Measurements from ENCODE around the gene PVR. TPM values are rescaled to one million over a fixed set of nuclear protein-coding genes. Genes with fewer than 3 reads are reported as not detected.

Gene PVR
- total RNA-seq, 1 experiment from 2014 or later: 47.7 TPM

DNA sequence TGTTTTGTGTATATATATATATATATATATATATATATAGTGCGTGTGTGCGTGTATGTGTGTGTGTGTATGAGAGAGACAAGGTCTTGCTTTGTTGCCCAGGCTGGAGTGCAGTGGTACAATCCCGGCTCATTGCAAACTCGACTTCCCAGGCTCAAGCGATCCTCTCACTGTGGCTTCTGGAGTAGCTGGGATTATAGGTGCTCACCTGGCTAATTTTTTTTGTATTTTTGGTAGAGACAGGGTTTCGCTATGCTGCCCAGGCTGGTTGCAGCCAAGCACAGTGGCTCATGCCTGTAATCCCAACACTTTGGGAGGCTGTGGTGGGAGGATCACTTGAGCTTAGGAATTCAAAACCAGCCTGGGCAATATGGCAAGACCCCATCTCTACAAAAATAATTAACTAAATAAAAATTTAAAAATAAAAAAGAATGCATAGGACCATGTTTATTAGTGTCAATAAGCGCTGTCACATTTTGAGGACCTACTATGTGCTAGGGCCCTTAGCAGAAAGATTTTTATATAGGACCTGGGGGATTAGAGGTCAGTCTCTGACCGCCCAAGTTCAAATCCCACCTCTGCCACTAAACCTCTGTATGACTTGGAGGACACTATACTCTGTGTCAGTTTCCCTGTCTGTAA, 1.8 kb downstream of the PVR start:
- intact Hi-C loops (cut with micrococcal nuclease; ENCODE audit: unreplicated experiment): no loop called here
- no TSS peak for BruUV-seq (replicated peaks)
- no peak for TF ChIP-seq POLR2AphosphoS5 (IDR thresholded peaks at IDR 0.05; ENCODE audit: low read depth, low read length)
- TF ChIP-seq, protein P1, sequence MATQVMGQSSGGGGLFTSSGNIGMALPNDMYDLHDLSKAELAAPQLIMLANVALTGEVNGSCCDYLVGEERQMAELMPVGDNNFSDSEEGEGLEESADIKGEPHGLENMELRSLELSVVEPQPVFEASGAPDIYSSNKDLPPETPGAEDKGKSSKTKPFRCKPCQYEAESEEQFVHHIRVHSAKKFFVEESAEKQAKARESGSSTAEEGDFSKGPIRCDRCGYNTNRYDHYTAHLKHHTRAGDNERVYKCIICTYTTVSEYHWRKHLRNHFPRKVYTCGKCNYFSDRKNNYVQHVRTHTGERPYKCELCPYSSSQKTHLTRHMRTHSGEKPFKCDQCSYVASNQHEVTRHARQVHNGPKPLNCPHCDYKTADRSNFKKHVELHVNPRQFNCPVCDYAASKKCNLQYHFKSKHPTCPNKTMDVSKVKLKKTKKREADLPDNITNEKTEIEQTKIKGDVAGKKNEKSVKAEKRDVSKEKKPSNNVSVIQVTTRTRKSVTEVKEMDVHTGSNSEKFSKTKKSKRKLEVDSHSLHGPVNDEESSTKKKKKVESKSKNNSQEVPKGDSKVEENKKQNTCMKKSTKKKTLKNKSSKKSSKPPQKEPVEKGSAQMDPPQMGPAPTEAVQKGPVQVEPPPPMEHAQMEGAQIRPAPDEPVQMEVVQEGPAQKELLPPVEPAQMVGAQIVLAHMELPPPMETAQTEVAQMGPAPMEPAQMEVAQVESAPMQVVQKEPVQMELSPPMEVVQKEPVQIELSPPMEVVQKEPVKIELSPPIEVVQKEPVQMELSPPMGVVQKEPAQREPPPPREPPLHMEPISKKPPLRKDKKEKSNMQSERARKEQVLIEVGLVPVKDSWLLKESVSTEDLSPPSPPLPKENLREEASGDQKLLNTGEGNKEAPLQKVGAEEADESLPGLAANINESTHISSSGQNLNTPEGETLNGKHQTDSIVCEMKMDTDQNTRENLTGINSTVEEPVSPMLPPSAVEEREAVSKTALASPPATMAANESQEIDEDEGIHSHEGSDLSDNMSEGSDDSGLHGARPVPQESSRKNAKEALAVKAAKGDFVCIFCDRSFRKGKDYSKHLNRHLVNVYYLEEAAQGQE (IDR thresholded peaks at IDR 0.05; ENCODE audit: insufficient read depth in 1 of 2, low read depth in 2 of 2, low read length in 1 of 2): no peak
- TF ChIP-seq SIN3A (IDR thresholded peaks at IDR 0.05; ENCODE audit: borderline replicate concordance, insufficient read depth, low read depth, low read length): no peak
- TF ChIP-seq TCF7L2 (IDR thresholded peaks at IDR 0.05; ENCODE audit: low read depth, low read length): no peak
- TF ChIP-seq, protein P2, sequence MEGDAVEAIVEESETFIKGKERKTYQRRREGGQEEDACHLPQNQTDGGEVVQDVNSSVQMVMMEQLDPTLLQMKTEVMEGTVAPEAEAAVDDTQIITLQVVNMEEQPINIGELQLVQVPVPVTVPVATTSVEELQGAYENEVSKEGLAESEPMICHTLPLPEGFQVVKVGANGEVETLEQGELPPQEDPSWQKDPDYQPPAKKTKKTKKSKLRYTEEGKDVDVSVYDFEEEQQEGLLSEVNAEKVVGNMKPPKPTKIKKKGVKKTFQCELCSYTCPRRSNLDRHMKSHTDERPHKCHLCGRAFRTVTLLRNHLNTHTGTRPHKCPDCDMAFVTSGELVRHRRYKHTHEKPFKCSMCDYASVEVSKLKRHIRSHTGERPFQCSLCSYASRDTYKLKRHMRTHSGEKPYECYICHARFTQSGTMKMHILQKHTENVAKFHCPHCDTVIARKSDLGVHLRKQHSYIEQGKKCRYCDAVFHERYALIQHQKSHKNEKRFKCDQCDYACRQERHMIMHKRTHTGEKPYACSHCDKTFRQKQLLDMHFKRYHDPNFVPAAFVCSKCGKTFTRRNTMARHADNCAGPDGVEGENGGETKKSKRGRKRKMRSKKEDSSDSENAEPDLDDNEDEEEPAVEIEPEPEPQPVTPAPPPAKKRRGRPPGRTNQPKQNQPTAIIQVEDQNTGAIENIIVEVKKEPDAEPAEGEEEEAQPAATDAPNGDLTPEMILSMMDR (IDR thresholded peaks at IDR 0.05): no peak
- Histone ChIP-seq H3K36me3 (ENCODE audit: control insufficient read depth, insufficient read depth, low read length) (peaks cover 2% of the 10 kb centered on the region), H3K9me3 (ENCODE audit: control insufficient read depth, insufficient read depth, low read depth, low read length) (no peaks in the 10 kb centered on the region), H3K27ac (ENCODE audit: low read length) (no peak overlapping the region), H3K4me3 (ENCODE audit: low read depth in 2 of 2, low read length in 2 of 2) (peak overlapping the region in 1 of 2 experiments; percentile 18; a peak in 1 of 4 replicates), H3K4me1 (ENCODE audit: control insufficient read depth, insufficient read depth, low read length) (no peaks in the 10 kb centered on the region), H3K27me3 (ENCODE audit: control insufficient read depth, insufficient read depth, low read length) (no peaks in the 10 kb centered on the region)
- ATAC-seq (no peak), DNase-seq (ENCODE audit: low read depth, low spot score) (no peak)
- in situ Hi-C loops (cut with HindIII; ENCODE audit: low pct_unique_long_range_greater_than_20kb, low sequenced_read_pairs): no loop called here
- ChIA-PET CTCF (no interaction called here), POLR2A (no interaction called here)

DNA sequence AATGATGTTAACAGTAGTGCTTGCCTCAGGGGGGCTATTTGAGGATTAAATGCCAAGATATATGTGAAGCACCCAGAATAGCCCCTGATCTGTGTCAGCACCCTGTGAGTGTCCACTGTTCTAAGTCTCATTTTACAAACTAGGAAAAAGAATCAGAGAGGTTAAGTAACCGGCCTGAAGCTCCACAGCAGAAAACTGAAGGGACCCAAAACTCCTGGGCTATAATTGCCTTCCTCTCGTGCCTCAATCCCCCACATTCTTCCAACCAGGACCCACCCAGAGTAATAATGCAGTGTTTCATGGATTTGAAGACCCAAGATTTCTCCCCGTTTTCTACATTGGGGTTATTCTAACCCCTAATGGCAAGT, 2.3 kb downstream of the PVR start:
- POLR2A ChIA-PET: no interaction called here
- DNase-seq (ENCODE audit: low read depth, low spot score) (no peak), ATAC-seq (no peak)
- Histone ChIP-seq H3K27ac (ENCODE audit: low read length) (no peak overlapping the region), H3K4me1 (ENCODE audit: control insufficient read depth, insufficient read depth, low read length) (no peaks in the 10 kb centered on the region), H3K36me3 (ENCODE audit: control insufficient read depth, insufficient read depth, low read length) (peaks cover 2% of the 10 kb centered on the region), H3K27me3 (ENCODE audit: control insufficient read depth, insufficient read depth, low read length) (no peaks in the 10 kb centered on the region), H3K4me3 (ENCODE audit: low read depth in 2 of 2, low read length in 2 of 2) (no peak overlapping the region), H3K9me3 (ENCODE audit: control insufficient read depth, insufficient read depth, low read depth, low read length) (no peaks in the 10 kb centered on the region)
- CTCF ChIA-PET: no interaction called here
- TF ChIP-seq, protein P2 (IDR thresholded peaks at IDR 0.05): no peak
- TF ChIP-seq SIN3A (IDR thresholded peaks at IDR 0.05; ENCODE audit: borderline replicate concordance, insufficient read depth, low read depth, low read length): no peak
- no peak for TF ChIP-seq TCF7L2 (IDR thresholded peaks at IDR 0.05; ENCODE audit: low read depth, low read length)
- TF ChIP-seq, protein P1 (IDR thresholded peaks at IDR 0.05; ENCODE audit: insufficient read depth in 1 of 2, low read depth in 2 of 2, low read length in 1 of 2): no peak
- no peak for TF ChIP-seq POLR2AphosphoS5 (IDR thresholded peaks at IDR 0.05; ENCODE audit: low read depth, low read length)
- TSS peak; percentile 74 for BruUV-seq (replicated peaks)
- intact Hi-C loops (cut with micrococcal nuclease; ENCODE audit: unreplicated experiment) (no loop called here), in situ Hi-C loops (cut with HindIII; ENCODE audit: low pct_unique_long_range_greater_than_20kb, low sequenced_read_pairs) (no loop called here)

Measured in Panc1 (cell line).